B cell (primary cell): ENCODE results near the gene HLA-F.

Source experiments
- EZH2 ChIP-seq: IDR thresholded peaks from 2 replicates; pipeline ENCODE4 v1.6.1; 2012; ENCODE audit warnings: borderline replicate concordance, low read depth, mild to moderate bottlenecking, moderate library complexity, low read length; ENCODE audit not compliant: insufficient read depth, poor library complexity, severe bottlenecking
- TF ChIP-seq, protein P1 (sequence below): fragments of 200-600 bp; IDR thresholded peaks from one replicate; pipeline ENCODE4 v1.8.0; 2022; ENCODE audit warnings: antibody characterized with exemption, mild to moderate bottlenecking

DNA sequence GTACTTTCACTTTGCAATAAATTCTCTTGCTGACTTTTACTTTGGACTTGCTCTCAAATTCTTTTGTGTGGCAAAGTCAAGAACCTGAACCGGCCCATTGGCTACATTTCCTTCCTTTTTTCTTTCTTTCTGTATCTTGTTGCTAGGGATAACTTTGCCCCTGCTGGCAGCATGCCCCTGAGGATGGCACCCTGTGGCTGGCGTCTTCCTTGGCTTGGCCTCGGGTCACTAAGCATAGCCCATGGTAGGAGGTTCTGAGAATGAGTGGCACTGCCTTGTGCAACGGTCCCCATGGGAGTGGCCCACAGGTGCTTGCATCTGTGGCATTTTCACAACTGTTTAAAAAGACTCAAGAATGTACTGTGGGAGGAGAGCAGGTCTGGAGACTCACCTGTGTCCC lies 14.0 kb upstream of the HLA-F start:
- no peak for TF ChIP-seq EZH2
- TF ChIP-seq, protein P1, sequence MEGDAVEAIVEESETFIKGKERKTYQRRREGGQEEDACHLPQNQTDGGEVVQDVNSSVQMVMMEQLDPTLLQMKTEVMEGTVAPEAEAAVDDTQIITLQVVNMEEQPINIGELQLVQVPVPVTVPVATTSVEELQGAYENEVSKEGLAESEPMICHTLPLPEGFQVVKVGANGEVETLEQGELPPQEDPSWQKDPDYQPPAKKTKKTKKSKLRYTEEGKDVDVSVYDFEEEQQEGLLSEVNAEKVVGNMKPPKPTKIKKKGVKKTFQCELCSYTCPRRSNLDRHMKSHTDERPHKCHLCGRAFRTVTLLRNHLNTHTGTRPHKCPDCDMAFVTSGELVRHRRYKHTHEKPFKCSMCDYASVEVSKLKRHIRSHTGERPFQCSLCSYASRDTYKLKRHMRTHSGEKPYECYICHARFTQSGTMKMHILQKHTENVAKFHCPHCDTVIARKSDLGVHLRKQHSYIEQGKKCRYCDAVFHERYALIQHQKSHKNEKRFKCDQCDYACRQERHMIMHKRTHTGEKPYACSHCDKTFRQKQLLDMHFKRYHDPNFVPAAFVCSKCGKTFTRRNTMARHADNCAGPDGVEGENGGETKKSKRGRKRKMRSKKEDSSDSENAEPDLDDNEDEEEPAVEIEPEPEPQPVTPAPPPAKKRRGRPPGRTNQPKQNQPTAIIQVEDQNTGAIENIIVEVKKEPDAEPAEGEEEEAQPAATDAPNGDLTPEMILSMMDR, result no peak
